ENCODE measurements around the gene OR5H14. TPM values are rescaled to one million over a fixed set of nuclear protein-coding genes. Genes with fewer than 3 reads are reported as not detected.

Gene OR5H14
- total RNA-seq, 1 experiment from 2014 or later: not detected

- no peaks in the 10 kb centered on the region for H3K4me1 Mint-ChIP-seq
- H3K23ac ChIP-seq (ENCODE audit: insufficient read length, low read depth, low read length): no peak within 1 kb of the TSS
- H2BK5ac ChIP-seq (ENCODE audit: insufficient read length, low read length): no peak within 1 kb of the TSS
- H3K4me2 ChIP-seq (ENCODE audit: insufficient read depth, insufficient read length, low read length): no peak within 1 kb of the TSS
- H2BK15ac ChIP-seq (ENCODE audit: low read depth, low read length): no peak within 1 kb of the TSS
- H3K4ac ChIP-seq (ENCODE audit: low read depth, low read length): no peak within 1 kb of the TSS
- no peak within 1 kb of the TSS for H3K4me3 Mint-ChIP-seq
- no CpG with 5 or more reads among the region's 1 CpG for WGBS (ENCODE audit: extremely low coverage, insufficient read length, low lambda C conversion rate)
- no peak within 1 kb of the TSS for H3K27ac ChIP-seq (ENCODE audit: insufficient read length, low read depth, low read length)
- H3K9me3 ChIP-seq (ENCODE audit: control insufficient read depth, low read depth, low read length): no peaks in the 10 kb centered on the region
- no peak within 1 kb of the TSS for H2BK20ac ChIP-seq (ENCODE audit: low read depth, low read length, poor library complexity, severe bottlenecking)
- H3K79me1 ChIP-seq (ENCODE audit: insufficient read depth, low read depth, low read length, poor library complexity, severe bottlenecking): no peaks in the 10 kb centered on the region
- no peak within 1 kb of the TSS for H4K5ac ChIP-seq (ENCODE audit: insufficient read length, low read depth, low read length)
- no peak for DNase-seq
- H3K27me3 Mint-ChIP-seq (ENCODE audit: low read depth): no peaks in the 10 kb centered on the region
- H4K8ac ChIP-seq (replicated peaks; ENCODE audit: insufficient read length, low read depth, low read length): no peak within 1 kb of the TSS
- H3K79me2 ChIP-seq (ENCODE audit: insufficient read depth, low read length): no peaks in the 10 kb centered on the region
- H3K9ac ChIP-seq (ENCODE audit: extremely low read depth, insufficient read length, low read length): no peak within 1 kb of the TSS
- H2BK12ac ChIP-seq (ENCODE audit: insufficient read length, low read depth, low read length): no peak within 1 kb of the TSS
- no peak within 1 kb of the TSS for H3K27ac Mint-ChIP-seq
- H4K91ac ChIP-seq (ENCODE audit: insufficient read length, low read depth, low read length): no peak within 1 kb of the TSS
- H3K23me2 ChIP-seq (ENCODE audit: insufficient read length, low read depth, low read length, poor library complexity, severe bottlenecking): no peaks in the 10 kb centered on the region
- no peaks in the 10 kb centered on the region for H3K9me3 Mint-ChIP-seq
- H2AFZ ChIP-seq (ENCODE audit: low read length): no peak within 1 kb of the TSS
- no peaks in the 10 kb centered on the region for H3K4me1 ChIP-seq (ENCODE audit: insufficient read depth, low read length)
- no peak within 1 kb of the TSS for H3K14ac ChIP-seq (ENCODE audit: insufficient read depth, low read length)
- H3K36me3 Mint-ChIP-seq (ENCODE audit: insufficient read depth in 1 of 3, low read depth in 3 of 3): no peaks in the 10 kb centered on the region; a peak in 1 of 7 replicates
- TF ChIP-seq CTCF (conservative IDR thresholded peaks at IDR 0.05): no peak
- H3K56ac ChIP-seq (ENCODE audit: insufficient read length, low read depth, low read length): no peak within 1 kb of the TSS
- no peaks in the 10 kb centered on the region for H3K27me3 ChIP-seq (ENCODE audit: insufficient read depth, low read length)
- no peak within 1 kb of the TSS for H2BK120ac ChIP-seq (ENCODE audit: low read depth, low read length, poor library complexity, severe bottlenecking)
- no peaks in the 10 kb centered on the region for H4K20me1 ChIP-seq (ENCODE audit: control insufficient read depth, insufficient read depth, insufficient read length)
- H3K18ac ChIP-seq (ENCODE audit: insufficient read length, low read depth, low read length): no peak within 1 kb of the TSS
- no peak within 1 kb of the TSS for H2AK5ac ChIP-seq (ENCODE audit: insufficient read length, low read length)
- no peak within 1 kb of the TSS for H3T11ph ChIP-seq (ENCODE audit: low read length)
Measured at GRCh38 chr3:98130421-98130820, 16.9 kb upstream of the OR5H14 start, which contains the start of gene OR5H1. OR5H1 (plus strand) TSS chr3:98130721; CDS start chr3:98132698, 1,977 bp downstream.

Measured in H9 (cell line).